HEK293T (cell line): ENCODE data around the gene RRP1.

Source experiments
- ARNT ChIP-seq: fragments of 450-650 bp; IDR thresholded peaks from 2 replicates; pipeline ENCODE4 v1.6.1; 2017; ENCODE audit warnings: mild to moderate bottlenecking
- BHLHE40 ChIP-seq: fragments of 450-650 bp; IDR thresholded peaks from 2 replicates; pipeline ENCODE4 v1.6.1; 2016; ENCODE audit warnings: mild to moderate bottlenecking, moderate library complexity, borderline replicate concordance
- CTBP1 ChIP-seq: fragments of 450-650 bp; IDR thresholded peaks from 2 replicates; pipeline ENCODE4 v1.6.1; 2016; ENCODE audit warnings: borderline replicate concordance
- ELF4 ChIP-seq: fragments of 450-650 bp; IDR thresholded peaks from 2 replicates; pipeline ENCODE4 v1.6.1; 2017; ENCODE audit warnings: antibody characterized with exemption
- FOXK2 ChIP-seq: fragments of 450-650 bp; IDR thresholded peaks from 2 replicates; pipeline ENCODE4 v1.6.1; 2016; ENCODE audit warnings: mild to moderate bottlenecking
- FOXM1 ChIP-seq: fragments of 450-650 bp; IDR thresholded peaks from 2 replicates; pipeline ENCODE4 v1.6.1; 2017; ENCODE audit warnings: mild to moderate bottlenecking, borderline replicate concordance
- HDGF ChIP-seq: fragments of 450-650 bp; IDR thresholded peaks from 2 replicates; pipeline ENCODE4 v1.6.1; 2017; ENCODE audit warnings: antibody characterized with exemption, borderline replicate concordance
- NFRKB ChIP-seq: fragments of 450-650 bp; IDR thresholded peaks from 2 replicates; pipeline ENCODE4 v1.6.1; 2016; ENCODE audit warnings: mild to moderate bottlenecking, moderate library complexity
- SP1 ChIP-seq: fragments of 450-650 bp; IDR thresholded peaks from 2 replicates; pipeline ENCODE4 v1.6.1; 2017
- SUZ12 ChIP-seq: fragments of 450-650 bp; IDR thresholded peaks from 2 replicates; pipeline ENCODE4 v1.6.1; 2016; ENCODE audit warnings: mild to moderate bottlenecking
- ZNF384 ChIP-seq: fragments of 450-650 bp; IDR thresholded peaks from 2 replicates; pipeline ENCODE4 v1.6.1; 2016
- TF ChIP-seq, protein P1 (sequence below): fragments of 450-650 bp; IDR thresholded peaks from 2 replicates; pipeline ENCODE4 v1.6.1; 2016

DNA sequence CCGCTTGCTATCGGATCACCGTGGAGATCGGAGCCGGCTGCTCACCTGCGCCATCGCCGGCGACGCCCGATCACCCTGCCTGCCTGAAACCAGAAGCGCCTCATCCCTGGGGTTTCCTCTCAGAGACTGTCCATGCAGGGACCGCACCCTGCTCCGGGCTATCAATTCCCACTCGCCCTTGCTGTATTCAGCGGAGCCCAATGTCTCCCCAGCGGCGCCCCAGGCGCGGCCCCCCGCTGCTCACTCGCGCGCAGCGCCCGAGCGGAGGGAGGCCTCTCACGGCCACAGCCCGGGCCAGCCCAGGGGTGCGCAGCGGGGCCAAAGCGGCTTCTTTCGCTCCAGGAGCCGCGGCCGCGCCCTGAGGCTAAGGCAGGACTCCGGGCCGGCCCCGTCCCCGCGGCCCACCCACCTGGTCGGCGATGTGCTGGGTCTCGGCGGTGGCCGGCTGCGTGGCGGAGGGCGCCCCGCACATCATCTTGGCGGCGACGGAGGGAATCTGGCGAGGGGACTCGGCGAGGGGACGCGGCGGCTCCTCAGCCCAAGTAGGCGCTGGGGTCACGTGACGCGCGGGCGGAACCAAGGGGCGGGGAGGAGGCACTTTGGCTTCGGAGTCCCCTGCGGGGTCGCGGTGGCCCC lies 13.5 kb upstream of the RRP1 start, which contains the start of gene CSTB:
- TF ChIP-seq FOXK2, result no peak
- no peak for TF ChIP-seq NFRKB
- TF ChIP-seq SP1, result no peak
- TF ChIP-seq SUZ12, result no peak
- no peak for TF ChIP-seq HDGF
- no peak for TF ChIP-seq BHLHE40
- no peak for TF ChIP-seq ARNT
- TF ChIP-seq, protein P1, sequence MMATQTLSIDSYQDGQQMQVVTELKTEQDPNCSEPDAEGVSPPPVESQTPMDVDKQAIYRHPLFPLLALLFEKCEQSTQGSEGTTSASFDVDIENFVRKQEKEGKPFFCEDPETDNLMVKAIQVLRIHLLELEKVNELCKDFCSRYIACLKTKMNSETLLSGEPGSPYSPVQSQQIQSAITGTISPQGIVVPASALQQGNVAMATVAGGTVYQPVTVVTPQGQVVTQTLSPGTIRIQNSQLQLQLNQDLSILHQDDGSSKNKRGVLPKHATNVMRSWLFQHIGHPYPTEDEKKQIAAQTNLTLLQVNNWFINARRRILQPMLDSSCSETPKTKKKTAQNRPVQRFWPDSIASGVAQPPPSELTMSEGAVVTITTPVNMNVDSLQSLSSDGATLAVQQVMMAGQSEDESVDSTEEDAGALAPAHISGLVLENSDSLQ, result no peak
- no peak for TF ChIP-seq ZNF384
- TF ChIP-seq ELF4, result no peak
- no peak for TF ChIP-seq CTBP1
- no peak for TF ChIP-seq FOXM1
